ENCODE measurements around the gene MTF1.

MTF1 gene

DNA sequence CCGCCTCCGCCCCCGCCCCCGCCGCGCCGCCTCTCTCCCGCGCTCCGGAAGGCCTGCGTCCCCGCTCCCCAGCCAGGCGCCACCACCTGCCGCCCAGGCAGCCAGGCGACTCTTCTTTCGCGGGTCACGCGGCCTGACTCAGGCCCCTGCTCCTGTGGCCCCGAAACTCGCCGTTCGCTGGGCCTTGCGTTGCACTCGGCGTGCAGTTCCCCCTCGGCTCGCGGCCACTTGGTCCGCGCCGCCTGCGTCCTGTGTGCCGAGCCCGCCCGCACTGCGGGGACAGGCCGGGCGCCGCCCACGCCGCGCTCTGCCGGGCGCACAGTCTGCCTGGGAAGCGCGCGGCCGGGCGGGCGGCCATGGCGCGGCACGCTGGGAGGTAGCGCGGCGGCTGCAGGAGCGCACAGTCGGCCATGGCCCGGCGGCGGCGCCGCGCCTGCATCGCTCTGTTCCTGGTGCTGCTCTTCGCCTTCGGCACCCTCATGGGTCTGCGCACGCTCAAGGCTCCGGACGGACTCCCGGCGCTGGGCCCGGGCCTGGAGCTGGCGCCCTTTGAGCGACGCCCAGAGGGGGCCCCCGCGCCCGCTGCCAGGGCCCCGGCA, 65.5 kb downstream of the MTF1 start, which contains the start of gene MANEAL:
Gene MANEAL, plus strand, starts transcription at position 75 of the 599 bp plus-strand sequence. Its CDS starts 336 bp downstream, at position 411.
- peaks cover 7% of the 10 kb centered on the region; the same call in 1 of the 2 replicates for H3K4me1 ChIP-seq (ENCODE audit: control insufficient read depth, insufficient read depth, low read length)
- H3K4me3 ChIP-seq (ENCODE audit: low read depth, low read length), result peak within 1 kb of the TSS; percentile 70
- H3K36me3 ChIP-seq (ENCODE audit: control insufficient read depth in 2 of 2, insufficient read depth in 1 of 2, low read length in 2 of 2), result peaks cover 8 to 32% of the 10 kb centered on the region in 2 experiments; a peak in 2 of 3 replicates
- POLR2A ChIA-PET, result interaction anchor here (0.8 to 0.9 kb wide), 3 partner anchors 11 to 66 kb away, joined by 3 to 13 read pairs (median 3); partner anchors contain the start of genes C1orf122, MTF1 and YRDC
- H3K27ac ChIP-seq (ENCODE audit: extremely low read depth, low read depth, low read length), result peak within 1 kb of the TSS; percentile 88; the same call in 1 of the 2 replicates
- H3K9me3 ChIP-seq (ENCODE audit: control insufficient read depth, insufficient read depth, low read depth, low read length), result no peaks in the 10 kb centered on the region
- CTCF ChIA-PET, result interaction anchor here (1.0 kb wide), 1 partner anchor 66 kb away, joined by 4 read pairs; no protein-coding TSS in a partner anchor
- peak; percentile 30; the same call in 1 of the 2 replicates for TF ChIP-seq EGR2 (tag by site-specific recombination; IDR thresholded peaks at IDR 0.05; ENCODE audit: low read depth)
- peak; percentile 77 for TF ChIP-seq YY1 (tag by site-specific recombination; IDR thresholded peaks at IDR 0.05)
- TF ChIP-seq HOXD13 (CRISPR knock-in tag; IDR thresholded peaks at IDR 0.05; ENCODE audit: borderline replicate concordance), result no peak
- no peak for TF ChIP-seq ZNF16 (tag by site-specific recombination; IDR thresholded peaks at IDR 0.05; ENCODE audit: low read depth)
- TF ChIP-seq GLIS1 (tag by site-specific recombination; IDR thresholded peaks at IDR 0.05), result peak; percentile 43; the same call in 1 of the 2 replicates
- TF ChIP-seq, protein P1, sequence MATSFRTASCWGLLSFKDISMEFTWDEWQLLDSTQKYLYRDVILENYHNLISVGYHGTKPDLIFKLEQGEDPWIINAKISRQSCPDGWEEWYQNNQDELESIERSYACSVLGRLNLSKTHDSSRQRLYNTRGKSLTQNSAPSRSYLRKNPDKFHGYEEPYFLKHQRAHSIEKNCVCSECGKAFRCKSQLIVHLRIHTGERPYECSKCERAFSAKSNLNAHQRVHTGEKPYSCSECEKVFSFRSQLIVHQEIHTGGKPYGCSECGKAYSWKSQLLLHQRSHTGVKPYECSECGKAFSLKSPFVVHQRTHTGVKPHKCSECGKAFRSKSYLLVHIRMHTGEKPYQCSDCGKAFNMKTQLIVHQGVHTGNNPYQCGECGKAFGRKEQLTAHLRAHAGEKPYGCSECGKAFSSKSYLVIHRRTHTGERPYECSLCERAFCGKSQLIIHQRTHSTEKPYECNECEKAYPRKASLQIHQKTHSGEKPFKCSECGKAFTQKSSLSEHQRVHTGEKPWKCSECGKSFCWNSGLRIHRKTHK (tag by site-specific recombination; IDR thresholded peaks at IDR 0.05), result no peak
- TF ChIP-seq ZIC2 (tag by site-specific recombination; IDR thresholded peaks at IDR 0.05), result 0 out of 2 replicates have a peak, but pooled peaks have one; percentile 30
- TF ChIP-seq KLF9 (tag by site-specific recombination; IDR thresholded peaks at IDR 0.05; ENCODE audit: low read depth), result peak; percentile 75
- peak; percentile 88; the same call in 1 of the 2 replicates for TF ChIP-seq ZNF660 (tag by site-specific recombination; IDR thresholded peaks at IDR 0.05)
- TF ChIP-seq ZNF549 (tag by site-specific recombination; IDR thresholded peaks at IDR 0.05), result no peak
- no peak for TF ChIP-seq ZNF114 (tag by site-specific recombination; IDR thresholded peaks at IDR 0.05)
- TF ChIP-seq, protein P2, sequence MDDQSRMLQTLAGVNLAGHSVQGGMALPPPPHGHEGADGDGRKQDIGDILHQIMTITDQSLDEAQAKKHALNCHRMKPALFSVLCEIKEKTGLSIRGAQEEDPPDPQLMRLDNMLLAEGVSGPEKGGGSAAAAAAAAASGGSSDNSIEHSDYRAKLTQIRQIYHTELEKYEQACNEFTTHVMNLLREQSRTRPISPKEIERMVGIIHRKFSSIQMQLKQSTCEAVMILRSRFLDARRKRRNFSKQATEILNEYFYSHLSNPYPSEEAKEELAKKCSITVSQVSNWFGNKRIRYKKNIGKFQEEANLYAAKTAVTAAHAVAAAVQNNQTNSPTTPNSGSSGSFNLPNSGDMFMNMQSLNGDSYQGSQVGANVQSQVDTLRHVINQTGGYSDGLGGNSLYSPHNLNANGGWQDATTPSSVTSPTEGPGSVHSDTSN (CRISPR knock-in tag; IDR thresholded peaks at IDR 0.05), result peak; percentile 70; the same call in 1 of the 2 replicates
- TF ChIP-seq ZNF600 (tag by site-specific recombination; IDR thresholded peaks at IDR 0.05), result peak; percentile 62; the same call in 1 of the 2 replicates
- peak; percentile 87 for TF ChIP-seq ZFHX2 (tag by site-specific recombination; conservative IDR thresholded peaks at IDR 0.05)
- peak; percentile 58; the same call in 1 of the 2 replicates for TF ChIP-seq SP7 (tag by site-specific recombination; IDR thresholded peaks at IDR 0.05)
- TF ChIP-seq SCRT2 (tag by site-specific recombination; IDR thresholded peaks at IDR 0.05), result 0 out of 2 replicates have a peak, but pooled peaks have one; percentile 22
- TF ChIP-seq ZNF157 (tag by site-specific recombination; IDR thresholded peaks at IDR 0.05), result no peak
- TF ChIP-seq SALL2 (tag by site-specific recombination; IDR thresholded peaks at IDR 0.05; ENCODE audit: borderline replicate concordance), result no peak
- peak; percentile 28; the same call in 1 of the 2 replicates for TF ChIP-seq ZBTB20 (tag by site-specific recombination; IDR thresholded peaks at IDR 0.05)
- no peak for TF ChIP-seq RBAK (tag by site-specific recombination; IDR thresholded peaks at IDR 0.05)
- TF ChIP-seq WT1 (tag by site-specific recombination; IDR thresholded peaks at IDR 0.05), result no peak
- TF ChIP-seq ZNF792 (tag by site-specific recombination; IDR thresholded peaks at IDR 0.05), result no peak
- TF ChIP-seq, protein P3, sequence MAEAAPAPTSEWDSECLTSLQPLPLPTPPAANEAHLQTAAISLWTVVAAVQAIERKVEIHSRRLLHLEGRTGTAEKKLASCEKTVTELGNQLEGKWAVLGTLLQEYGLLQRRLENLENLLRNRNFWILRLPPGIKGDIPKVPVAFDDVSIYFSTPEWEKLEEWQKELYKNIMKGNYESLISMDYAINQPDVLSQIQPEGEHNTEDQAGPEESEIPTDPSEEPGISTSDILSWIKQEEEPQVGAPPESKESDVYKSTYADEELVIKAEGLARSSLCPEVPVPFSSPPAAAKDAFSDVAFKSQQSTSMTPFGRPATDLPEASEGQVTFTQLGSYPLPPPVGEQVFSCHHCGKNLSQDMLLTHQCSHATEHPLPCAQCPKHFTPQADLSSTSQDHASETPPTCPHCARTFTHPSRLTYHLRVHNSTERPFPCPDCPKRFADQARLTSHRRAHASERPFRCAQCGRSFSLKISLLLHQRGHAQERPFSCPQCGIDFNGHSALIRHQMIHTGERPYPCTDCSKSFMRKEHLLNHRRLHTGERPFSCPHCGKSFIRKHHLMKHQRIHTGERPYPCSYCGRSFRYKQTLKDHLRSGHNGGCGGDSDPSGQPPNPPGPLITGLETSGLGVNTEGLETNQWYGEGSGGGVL (tag by site-specific recombination; IDR thresholded peaks at IDR 0.05), result peak; percentile 86
- TF ChIP-seq, protein P4, sequence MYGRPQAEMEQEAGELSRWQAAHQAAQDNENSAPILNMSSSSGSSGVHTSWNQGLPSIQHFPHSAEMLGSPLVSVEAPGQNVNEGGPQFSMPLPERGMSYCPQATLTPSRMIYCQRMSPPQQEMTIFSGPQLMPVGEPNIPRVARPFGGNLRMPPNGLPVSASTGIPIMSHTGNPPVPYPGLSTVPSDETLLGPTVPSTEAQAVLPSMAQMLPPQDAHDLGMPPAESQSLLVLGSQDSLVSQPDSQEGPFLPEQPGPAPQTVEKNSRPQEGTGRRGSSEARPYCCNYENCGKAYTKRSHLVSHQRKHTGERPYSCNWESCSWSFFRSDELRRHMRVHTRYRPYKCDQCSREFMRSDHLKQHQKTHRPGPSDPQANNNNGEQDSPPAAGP (tag by site-specific recombination; IDR thresholded peaks at IDR 0.05), result peak; percentile 72; the same call in 1 of the 2 replicates
- TF ChIP-seq ZNF146 (tag by site-specific recombination; IDR thresholded peaks at IDR 0.05), result peak; percentile 33; the same call in 1 of the 2 replicates
- TF ChIP-seq ZNF664 (tag by site-specific recombination; IDR thresholded peaks at IDR 0.05), result no peak
- peak; percentile 87 for TF ChIP-seq ZSCAN30 (tag by site-specific recombination; IDR thresholded peaks at IDR 0.05)
- TF ChIP-seq, protein P5, sequence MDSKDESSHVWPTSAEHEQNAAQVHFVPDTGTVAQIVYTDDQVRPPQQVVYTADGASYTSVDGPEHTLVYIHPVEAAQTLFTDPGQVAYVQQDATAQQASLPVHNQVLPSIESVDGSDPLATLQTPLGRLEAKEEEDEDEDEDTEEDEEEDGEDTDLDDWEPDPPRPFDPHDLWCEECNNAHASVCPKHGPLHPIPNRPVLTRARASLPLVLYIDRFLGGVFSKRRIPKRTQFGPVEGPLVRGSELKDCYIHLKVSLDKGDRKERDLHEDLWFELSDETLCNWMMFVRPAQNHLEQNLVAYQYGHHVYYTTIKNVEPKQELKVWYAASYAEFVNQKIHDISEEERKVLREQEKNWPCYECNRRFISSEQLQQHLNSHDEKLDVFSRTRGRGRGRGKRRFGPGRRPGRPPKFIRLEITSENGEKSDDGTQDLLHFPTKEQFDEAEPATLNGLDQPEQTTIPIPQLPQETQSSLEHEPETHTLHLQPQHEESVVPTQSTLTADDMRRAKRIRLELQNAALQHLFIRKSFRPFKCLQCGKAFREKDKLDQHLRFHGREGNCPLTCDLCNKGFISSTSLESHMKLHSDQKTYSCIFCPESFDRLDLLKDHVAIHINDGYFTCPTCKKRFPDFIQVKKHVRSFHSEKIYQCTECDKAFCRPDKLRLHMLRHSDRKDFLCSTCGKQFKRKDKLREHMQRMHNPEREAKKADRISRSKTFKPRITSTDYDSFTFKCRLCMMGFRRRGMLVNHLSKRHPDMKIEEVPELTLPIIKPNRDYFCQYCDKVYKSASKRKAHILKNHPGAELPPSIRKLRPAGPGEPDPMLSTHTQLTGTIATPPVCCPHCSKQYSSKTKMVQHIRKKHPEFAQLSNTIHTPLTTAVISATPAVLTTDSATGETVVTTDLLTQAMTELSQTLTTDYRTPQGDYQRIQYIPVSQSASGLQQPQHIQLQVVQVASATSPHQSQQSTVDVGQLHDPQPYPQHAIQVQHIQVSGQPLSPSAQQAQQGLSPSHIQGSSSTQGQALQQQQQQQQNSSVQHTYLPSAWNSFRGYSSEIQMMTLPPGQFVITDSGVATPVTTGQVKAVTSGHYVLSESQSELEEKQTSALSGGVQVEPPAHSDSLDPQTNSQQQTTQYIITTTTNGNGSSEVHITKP (tag by site-specific recombination; IDR thresholded peaks at IDR 0.05), result peak; percentile 98
- TF ChIP-seq KLF1 (tag by site-specific recombination; IDR thresholded peaks at IDR 0.05), result peak; percentile 54; the same call in 1 of the 2 replicates
- TF ChIP-seq ZNF19 (tag by site-specific recombination; IDR thresholded peaks at IDR 0.05; ENCODE audit: low read depth), result no peak
